ENCODE measurements around the gene GPC3.

GPC3 gene

GRCh38 chrX:133852401-133852800 lies 133.0 kb downstream of the GPC3 start:
- no peak for DNase-seq (ENCODE audit: low read depth in 1 of 2, low spot score in 1 of 2)

DNA sequence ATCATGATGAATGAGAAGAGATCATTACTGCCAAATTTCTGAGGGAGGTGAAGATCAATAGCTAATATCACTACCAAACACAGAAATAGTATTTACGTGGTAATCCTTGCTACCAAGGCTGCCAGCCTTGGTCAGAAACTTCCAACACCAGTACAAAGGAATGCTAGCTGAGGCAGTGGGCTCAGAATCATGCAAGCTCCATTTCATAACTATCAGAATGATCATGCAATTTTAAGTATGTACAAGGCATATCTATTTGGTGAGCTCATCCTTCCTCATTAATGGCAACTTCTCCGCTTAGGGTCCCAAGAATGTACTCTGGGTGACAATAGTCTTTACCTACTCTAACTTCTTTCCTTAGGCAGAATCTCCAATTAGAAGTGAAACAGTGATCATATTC lies 135.0 kb downstream of the GPC3 start:
- no peak for DNase-seq (ENCODE audit: low read depth in 1 of 2, low spot score in 1 of 2)

- DNase-seq (ENCODE audit: low read depth in 1 of 2, low spot score in 1 of 2): no peak
Measured at GRCh38 chrX:133849676-133850075, 135.7 kb downstream of the GPC3 start.

- DNase-seq (ENCODE audit: low read depth in 1 of 2, low spot score in 1 of 2): no peak
Measured at GRCh38 chrX:133847340-133847994, 137.9 kb downstream of the GPC3 start.

DNA sequence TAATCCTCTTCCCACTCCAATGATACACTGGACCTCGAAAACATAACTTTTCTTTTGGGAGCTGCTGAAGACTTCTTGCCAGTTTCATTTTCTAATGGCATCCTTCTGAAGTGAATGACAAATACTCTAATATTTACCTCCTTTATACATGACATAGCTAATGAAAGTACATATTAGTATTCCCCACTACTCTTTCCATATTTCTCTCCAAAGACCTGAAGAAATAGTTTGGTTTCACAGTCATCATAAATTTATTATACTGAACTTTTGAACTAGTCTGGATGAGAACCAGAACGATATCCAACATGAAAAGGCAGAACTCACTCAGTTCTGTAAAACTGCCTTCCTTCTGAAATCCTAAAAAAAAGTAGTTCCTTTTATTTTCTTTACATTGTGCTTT lies 139.1 kb downstream of the GPC3 start:
- no peak for DNase-seq (ENCODE audit: low read depth in 1 of 2, low spot score in 1 of 2)

DNA sequence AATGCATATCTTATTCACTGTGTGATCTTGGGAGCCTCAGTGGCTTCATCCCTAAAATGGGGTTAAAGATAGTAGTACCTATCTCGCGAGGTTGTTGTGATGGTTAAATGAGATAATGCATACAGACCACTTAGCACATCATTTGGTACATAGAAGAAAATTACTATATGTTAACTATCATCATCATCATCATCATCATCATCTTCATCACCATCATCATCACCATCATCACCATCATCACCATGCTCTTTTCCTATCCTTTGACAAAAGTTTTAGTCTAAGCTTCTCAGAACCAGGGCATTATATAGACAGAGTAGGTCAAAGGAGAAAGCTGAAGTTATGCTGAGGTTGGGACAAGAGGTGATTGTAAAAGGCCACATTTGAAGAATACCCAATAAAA lies 145.0 kb downstream of the GPC3 start:
- DNase-seq (ENCODE audit: low read depth in 1 of 2, low spot score in 1 of 2): no peak

DNA sequence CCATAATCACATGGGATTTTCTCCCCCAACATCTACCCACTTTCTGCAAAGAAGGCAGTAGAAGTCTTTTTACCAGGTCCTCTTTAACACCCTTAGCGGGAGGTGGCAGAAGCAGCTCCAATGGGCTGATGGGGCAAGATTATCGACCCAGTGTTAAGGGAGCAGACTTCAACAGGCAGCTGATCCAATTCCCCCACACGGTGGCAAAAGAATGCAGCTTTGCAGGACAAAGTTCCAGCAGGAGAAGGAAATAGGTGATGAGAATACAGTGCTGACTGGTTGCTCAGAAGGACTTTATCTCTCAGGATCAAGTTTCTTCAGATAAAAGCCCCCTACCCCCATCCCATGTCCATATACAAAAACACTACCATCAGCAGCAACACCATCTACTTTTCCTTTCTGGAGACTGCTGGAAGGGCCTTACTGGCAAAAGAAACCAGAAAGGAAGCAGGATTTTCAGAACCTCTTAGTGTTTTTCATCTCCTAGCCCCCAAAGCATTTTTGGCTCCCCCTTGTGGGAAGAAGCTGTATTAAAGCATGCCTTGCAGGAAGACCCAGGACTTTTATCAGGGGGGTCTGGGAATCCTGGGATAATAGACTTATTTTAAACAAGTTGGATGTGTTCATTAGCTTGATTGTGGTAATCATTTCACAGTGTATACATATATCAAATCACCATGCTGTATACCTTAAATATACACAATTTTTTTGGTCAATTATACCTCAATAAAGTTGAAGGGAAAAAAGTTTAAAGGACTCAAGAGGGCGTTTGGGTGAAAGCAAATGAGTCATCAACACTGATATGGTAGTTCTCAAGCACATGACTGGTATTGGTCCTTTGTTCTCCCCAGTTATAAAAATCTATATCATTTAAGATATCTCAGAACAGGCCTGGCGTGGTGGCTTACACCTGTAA lies 146.4 kb downstream of the GPC3 start:
- DNase-seq (ENCODE audit: low read depth in 1 of 2, low spot score in 1 of 2): peak in 1 of 2 donors; percentile 3

DNA sequence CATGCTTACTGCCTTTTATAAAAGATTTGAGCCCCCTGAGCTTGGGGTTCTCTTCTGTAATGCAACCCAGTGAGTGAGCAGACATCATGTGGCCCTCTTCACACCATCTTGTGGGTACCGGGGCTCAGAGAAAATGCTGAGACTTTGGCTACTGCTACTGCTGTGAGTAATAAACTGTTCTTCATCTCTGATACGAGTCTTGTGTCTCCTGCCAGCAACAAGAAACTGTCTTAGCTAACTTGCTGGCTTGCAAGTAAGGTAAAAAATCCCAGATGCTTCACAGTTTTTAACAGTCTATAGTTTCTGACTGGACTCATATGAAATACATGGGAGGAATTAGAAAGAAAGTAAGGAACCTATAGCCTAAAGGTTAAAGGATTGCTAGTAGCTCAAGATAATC lies 148.3 kb downstream of the GPC3 start:
- no peak for DNase-seq (ENCODE audit: low read depth in 1 of 2, low spot score in 1 of 2)

- DNase-seq (ENCODE audit: low read depth in 1 of 2, low spot score in 1 of 2): no peak
Measured at GRCh38 chrX:133836561-133836960, 148.8 kb downstream of the GPC3 start.

- DNase-seq (ENCODE audit: low read depth in 1 of 2, low spot score in 1 of 2): no peak
Measured at GRCh38 chrX:133834771-133835170, 150.6 kb downstream of the GPC3 start.

DNA sequence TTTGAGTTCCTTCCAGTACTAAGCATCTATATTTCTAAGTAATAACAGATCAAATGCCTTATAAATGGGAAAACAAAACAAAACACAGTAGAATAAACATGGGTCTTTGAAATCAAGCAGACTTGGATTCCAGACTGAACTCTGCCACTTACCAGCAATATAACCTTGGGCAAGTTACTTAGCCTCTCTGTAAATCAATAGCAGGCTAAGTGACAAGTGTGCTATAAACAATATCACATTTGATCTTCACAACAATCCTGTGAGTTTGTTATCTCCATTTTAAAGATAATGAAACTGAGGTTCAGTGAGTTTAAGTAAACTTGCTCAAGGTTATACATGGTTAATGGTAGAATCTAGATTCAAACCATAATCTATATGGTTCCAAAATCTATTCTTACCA lies 165.8 kb downstream of the GPC3 start:
- DNase-seq (ENCODE audit: low read depth in 1 of 2, low spot score in 1 of 2): no peak

- DNase-seq (ENCODE audit: low read depth in 1 of 2, low spot score in 1 of 2): no peak
Measured at GRCh38 chrX:133818019-133818418, 167.4 kb downstream of the GPC3 start.

- DNase-seq (ENCODE audit: low read depth in 1 of 2, low spot score in 1 of 2): no peak
Measured at GRCh38 chrX:133815496-133815895, 169.9 kb downstream of the GPC3 start.

- DNase-seq (ENCODE audit: low read depth in 1 of 2, low spot score in 1 of 2): no peak
Measured at GRCh38 chrX:133813971-133814370, 171.4 kb downstream of the GPC3 start.

GRCh38 chrX:133812402-133812801 lies 173.0 kb downstream of the GPC3 start:
- no peak for DNase-seq (ENCODE audit: low read depth in 1 of 2, low spot score in 1 of 2)

- DNase-seq (ENCODE audit: low read depth in 1 of 2, low spot score in 1 of 2): no peak
Measured at GRCh38 chrX:133810925-133811324, 174.5 kb downstream of the GPC3 start.

DNA sequence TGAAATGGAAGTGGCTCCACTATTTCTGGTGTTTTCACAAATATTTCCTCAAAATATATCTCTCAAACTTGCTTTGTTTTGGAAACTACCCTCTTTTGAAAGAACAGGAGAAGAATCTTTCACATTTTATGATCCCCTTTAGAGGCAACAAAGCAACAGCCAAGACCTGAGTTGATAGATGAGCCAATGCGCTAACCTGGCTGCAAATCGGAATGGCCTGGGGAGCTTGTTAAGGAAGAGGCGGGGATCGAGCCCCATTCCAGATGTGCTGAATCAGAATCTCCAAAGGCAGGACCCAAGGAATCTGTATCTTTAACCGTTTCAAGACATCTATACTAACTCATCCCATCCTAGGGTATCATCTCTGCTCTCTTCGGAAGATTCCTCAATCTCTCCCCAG lies 181.3 kb downstream of the GPC3 start:
- no peak for DNase-seq (ENCODE audit: low read depth in 1 of 2, low spot score in 1 of 2)

GRCh38 chrX:133796282-133796681 lies 189.1 kb downstream of the GPC3 start:
- DNase-seq (ENCODE audit: low read depth in 1 of 2, low spot score in 1 of 2): no peak

DNA sequence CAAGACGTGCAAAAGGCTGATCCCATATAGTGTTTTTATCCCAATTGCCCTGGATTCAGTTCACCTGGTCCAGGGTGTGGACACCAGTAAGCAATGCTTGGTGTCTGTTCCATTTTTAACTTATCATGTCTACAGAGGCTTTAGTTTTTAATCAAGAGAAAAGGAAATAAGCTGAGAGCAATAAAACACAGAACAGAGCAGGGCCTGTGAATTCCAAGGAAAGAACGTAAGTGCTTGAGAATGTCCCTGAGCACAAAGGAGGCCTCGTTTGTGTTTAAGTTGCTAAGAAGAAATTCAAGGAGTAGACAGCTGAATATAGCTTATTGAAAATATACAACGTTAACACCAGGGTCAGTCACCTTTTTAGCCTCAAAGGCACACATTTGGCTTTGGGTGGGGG lies 191.3 kb downstream of the GPC3 start:
- DNase-seq (ENCODE audit: low read depth in 1 of 2, low spot score in 1 of 2): no peak

- DNase-seq (ENCODE audit: low read depth in 1 of 2, low spot score in 1 of 2): no peak
Measured at GRCh38 chrX:133793626-133794025, 191.8 kb downstream of the GPC3 start.

DNA sequence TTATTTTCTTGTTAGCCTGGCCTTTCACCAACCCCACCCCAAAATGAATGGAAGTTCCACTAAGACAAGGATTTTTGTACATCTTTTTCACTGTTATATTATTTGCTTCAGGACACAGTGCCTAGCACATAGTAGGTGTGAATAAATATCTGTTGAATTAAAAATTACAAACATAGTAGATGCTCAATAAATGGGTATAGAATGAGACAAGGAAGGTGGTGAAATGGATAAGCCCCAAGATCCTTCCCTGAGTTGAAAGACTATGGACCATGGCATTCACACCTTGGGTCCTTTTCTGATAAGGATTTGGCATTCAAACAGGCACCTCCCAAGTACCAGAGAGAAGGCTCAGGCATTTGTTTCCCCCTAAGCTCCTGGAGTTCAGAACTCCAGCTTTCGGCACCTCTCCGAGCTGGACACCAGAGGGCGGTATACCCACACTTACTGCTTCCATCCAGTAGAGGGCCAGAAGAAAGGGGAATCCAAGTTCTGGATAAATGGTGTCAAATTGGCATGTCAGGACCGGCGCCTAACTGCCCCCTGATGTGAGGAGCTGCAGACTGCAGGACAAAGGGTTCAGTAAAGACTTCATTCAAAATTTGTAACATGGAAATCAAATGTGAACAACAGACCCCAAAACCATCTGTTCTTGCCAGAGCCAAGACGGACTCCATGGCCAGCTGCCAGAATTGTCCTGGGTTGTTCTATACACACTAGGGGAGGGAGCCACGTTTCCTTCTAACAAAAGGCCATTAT lies 193.0 kb downstream of the GPC3 start:
- DNase-seq (ENCODE audit: low read depth in 1 of 2, low spot score in 1 of 2): peak; percentile 4 to 36

- DNase-seq (ENCODE audit: low read depth in 1 of 2, low spot score in 1 of 2): no peak
Measured at GRCh38 chrX:133789829-133790228, 195.6 kb downstream of the GPC3 start.
